Fibroblast of lung (primary cell): ENCODE measurements around the gene CHRNA5. TPM values are rescaled to one million over a fixed set of nuclear protein-coding genes. Genes with fewer than 3 reads are reported as not detected.

Experiments used
- DNase-seq, 2 donors: peaks; one replicate each; pipeline versions ENCODE4 v3.0.0 to v3.0.0-alpha.2; 2010; ENCODE audit warnings: low read depth in 2 of 2
- H2AFZ ChIP-seq: 2 replicates; pipeline ENCODE4 v1.5.1; 2012; ENCODE audit warnings: low read length, control low read depth, inconsistent platforms
- H3K27ac ChIP-seq: 2 replicates; pipeline ENCODE4 v1.5.1; 2011; ENCODE audit warnings: low read length, control low read depth; ENCODE audit not compliant: insufficient read depth
- H3K27me3 ChIP-seq: 2 replicates; pipeline ENCODE4 v1.5.1; 2011; ENCODE audit warnings: mild to moderate bottlenecking, low read length; ENCODE audit not compliant: control insufficient read depth, insufficient read depth
- H3K36me3 ChIP-seq: 2 replicates; pipeline ENCODE4 v1.5.1; 2011; ENCODE audit warnings: low read length; ENCODE audit not compliant: control insufficient read depth, insufficient read depth
- H3K4me1 ChIP-seq: 2 replicates; pipeline ENCODE4 v1.5.1; 2011; ENCODE audit warnings: low read length; ENCODE audit not compliant: control insufficient read depth, insufficient read depth; ENCODE audit errors: extremely low read depth
- H3K4me2 ChIP-seq: 2 replicates; pipeline ENCODE4 v1.5.1; 2011; ENCODE audit warnings: low read length, control low read depth; ENCODE audit not compliant: insufficient read depth; ENCODE audit errors: extremely low read depth
- H3K4me3 ChIP-seq, 4 experiments: fragments of 200-600 bp in 1 of 4; sonication (generic) in 1 of 4; replicated peaks in 1 of 4; 2 replicates each; pipeline ENCODE4 v1.5.1; 2011 to 2016; ENCODE audit warnings: low read length in 4 of 4, low read depth in 3 of 4, mild to moderate bottlenecking in 3 of 4, control low read depth in 2 of 4, inconsistent platforms in 1 of 4, mixed read lengths in 1 of 4; ENCODE audit not compliant: insufficient read depth in 1 of 4; ENCODE audit errors: control extremely low read depth in 1 of 4
- H3K79me2 ChIP-seq: 2 replicates; pipeline ENCODE4 v1.5.1; 2012; ENCODE audit warnings: mild to moderate bottlenecking, low read length, inconsistent platforms; ENCODE audit not compliant: control insufficient read depth, insufficient read depth
- H3K9ac ChIP-seq: 2 replicates; pipeline ENCODE4 v1.5.1; 2011; ENCODE audit warnings: mild to moderate bottlenecking, low read length, control low read depth; ENCODE audit not compliant: insufficient read depth
- H3K9me3 ChIP-seq: 2 replicates; pipeline ENCODE4 v1.5.1; 2012; ENCODE audit warnings: low read depth, low read length; ENCODE audit not compliant: control insufficient read depth, insufficient read depth
- H4K20me1 ChIP-seq: 2 replicates; pipeline ENCODE4 v1.5.1; 2011; ENCODE audit warnings: low read length; ENCODE audit not compliant: control insufficient read depth, insufficient read depth; ENCODE audit errors: extremely low read depth
- EZH2 ChIP-seq: IDR thresholded peaks from 2 replicates; pipeline ENCODE4 v1.5.1; 2012; ENCODE audit warnings: low read length, control low read depth, mild to moderate bottlenecking; ENCODE audit errors: missing control alignments
- polyA plus RNA-seq, 2 donors: library from polyadenylated mRNA; depleted of rRNA in 1 of 2; stranded (reverse) in 1 of 2; unstranded in 1 of 2; fragments of >200 nt; gene quantifications; 2 replicates each; pipeline ENCODE4 v1.2.1, GENCODE V29; 2011 to 2012; ENCODE audit warnings: missing spikeins in 1 of 2
- total RNA-seq: library from RNA; depleted of rRNA; stranded (reverse); fragments of >200 nt; gene quantifications from 2 replicates; pipeline ENCODE4 v1.2.1, GENCODE V29; 2014
- TF ChIP-seq, protein P1 (sequence below), 2 donors: IDR thresholded peaks in 1 of 2; conservative IDR thresholded peaks in 1 of 2; 1 replicate in 1 of 2; 2 replicates in 1 of 2; pipeline ENCODE4 v1.5.1; 2011 to 2012; ENCODE audit warnings: low read length in 2 of 2, control low read depth in 1 of 2, inconsistent platforms in 1 of 2, low read depth in 1 of 2, mild to moderate bottlenecking in 1 of 2

Gene CHRNA5
- total and polyA plus RNA-seq, 2 donors (not counting 1 experiment from before 2014, with no cell fraction given) = 0.17 to 1.2 TPM

GRCh38 chr15:78540141-78540870 is 25.0 kb upstream of the CHRNA5 start, which contains the start of gene PSMA4:
TSS of gene PSMA4 (plus strand) at chr15:78540444. CDS start at chr15:78541928, 1,484 bp downstream.
- Histone ChIP-seq H4K20me1 (no peaks in the 10 kb centered on the region), H3K4me3 (peak within 1 kb of the TSS; percentile 62 to 98 (median 86)), H2AFZ (peak within 1 kb of the TSS; percentile 95), H3K27ac (peak within 1 kb of the TSS; percentile 84), H3K36me3 (peaks cover 4% of the 10 kb centered on the region), H3K9ac (peak within 1 kb of the TSS; percentile 96), H3K4me1 (no peaks in the 10 kb centered on the region), H3K9me3 (no peaks in the 10 kb centered on the region), H3K27me3 (no peaks in the 10 kb centered on the region), H3K4me2 (peak within 1 kb of the TSS; percentile 98), H3K79me2 (peaks cover 31% of the 10 kb centered on the region)
- peak; percentile 80 to 88 for DNase-seq
- TF ChIP-seq, protein P1, sequence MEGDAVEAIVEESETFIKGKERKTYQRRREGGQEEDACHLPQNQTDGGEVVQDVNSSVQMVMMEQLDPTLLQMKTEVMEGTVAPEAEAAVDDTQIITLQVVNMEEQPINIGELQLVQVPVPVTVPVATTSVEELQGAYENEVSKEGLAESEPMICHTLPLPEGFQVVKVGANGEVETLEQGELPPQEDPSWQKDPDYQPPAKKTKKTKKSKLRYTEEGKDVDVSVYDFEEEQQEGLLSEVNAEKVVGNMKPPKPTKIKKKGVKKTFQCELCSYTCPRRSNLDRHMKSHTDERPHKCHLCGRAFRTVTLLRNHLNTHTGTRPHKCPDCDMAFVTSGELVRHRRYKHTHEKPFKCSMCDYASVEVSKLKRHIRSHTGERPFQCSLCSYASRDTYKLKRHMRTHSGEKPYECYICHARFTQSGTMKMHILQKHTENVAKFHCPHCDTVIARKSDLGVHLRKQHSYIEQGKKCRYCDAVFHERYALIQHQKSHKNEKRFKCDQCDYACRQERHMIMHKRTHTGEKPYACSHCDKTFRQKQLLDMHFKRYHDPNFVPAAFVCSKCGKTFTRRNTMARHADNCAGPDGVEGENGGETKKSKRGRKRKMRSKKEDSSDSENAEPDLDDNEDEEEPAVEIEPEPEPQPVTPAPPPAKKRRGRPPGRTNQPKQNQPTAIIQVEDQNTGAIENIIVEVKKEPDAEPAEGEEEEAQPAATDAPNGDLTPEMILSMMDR (conservative IDR thresholded peaks at IDR 0.05 in 1 of 2, IDR thresholded peaks at IDR 0.05 in 1 of 2; ENCODE audit: low read depth in 1 of 2, low read length in 2 of 2) = no peak
- no peak for TF ChIP-seq EZH2

DNA sequence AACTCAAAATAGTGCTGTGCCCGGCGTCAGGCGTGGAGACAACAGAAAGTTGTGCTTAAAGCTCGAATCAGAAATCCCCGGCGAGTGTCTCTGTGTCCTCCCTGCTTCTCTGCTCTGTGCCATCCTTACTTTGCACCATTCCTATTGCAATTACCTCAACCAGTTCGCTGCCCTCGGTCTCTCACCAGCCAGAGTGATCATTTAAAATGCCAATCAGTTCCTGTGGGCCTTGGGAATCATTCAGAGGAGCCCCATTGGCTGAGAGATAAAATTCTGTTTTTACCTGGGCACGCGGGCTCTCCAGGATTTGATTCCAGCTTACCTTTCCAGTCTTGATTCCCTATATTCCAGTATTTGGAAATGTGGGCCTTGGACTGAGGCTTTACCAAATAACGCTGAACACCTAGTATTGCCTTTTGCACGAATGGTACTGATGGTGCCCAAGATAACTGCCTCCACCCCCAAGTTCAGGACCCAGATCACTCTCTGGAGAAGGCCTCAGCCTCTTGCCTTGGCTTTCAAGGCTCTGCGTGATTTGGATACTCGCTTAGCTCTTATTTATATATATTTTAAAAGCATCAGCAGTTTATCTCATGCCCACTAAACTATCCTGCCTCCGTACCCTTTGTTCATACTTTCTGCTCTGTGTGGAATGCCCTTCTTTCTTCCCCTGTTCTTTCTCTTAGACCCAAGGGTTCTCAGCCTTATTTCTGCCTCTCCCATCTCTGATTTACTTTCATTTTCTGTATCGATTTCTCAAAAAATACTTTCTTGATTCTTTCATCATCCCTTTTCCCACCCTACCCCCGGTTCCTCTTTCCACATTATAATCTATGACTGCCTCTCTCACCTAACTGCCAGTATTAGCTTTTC is 24.2 kb upstream of the CHRNA5 start:
- H3K9ac ChIP-seq = peak overlapping the region; percentile 96

More for the DNA sequence above, 24.2 kb upstream of the CHRNA5 start:
- Histone ChIP-seq H3K4me2 (peak overlapping the region; percentile 98), H3K36me3 (peaks cover 7% of the 10 kb centered on the region), H3K27ac (peak overlapping the region; percentile 84), H2AFZ (peak overlapping the region; percentile 39), H4K20me1 (no peaks in the 10 kb centered on the region), H3K9me3 (no peaks in the 10 kb centered on the region), H3K79me2 (peaks cover 31% of the 10 kb centered on the region), H3K4me1 (no peaks in the 10 kb centered on the region), H3K27me3 (no peaks in the 10 kb centered on the region), H3K4me3 (peak overlapping the region; percentile 62 to 98 (median 86))
- TF ChIP-seq EZH2 = no peak
- TF ChIP-seq, protein P1 (conservative IDR thresholded peaks at IDR 0.05 in 1 of 2, IDR thresholded peaks at IDR 0.05 in 1 of 2; ENCODE audit: low read depth in 1 of 2, low read length in 2 of 2) = no peak
- DNase-seq = peak in 1 of 2 donors; percentile 38
